ENCODE results near the gene CEP89.
"Not testable (repeated sequence)": the region's sequence is repeated elsewhere in the genome, so short reads cannot be mapped to it uniquely, and the experiment has no call there.

The CEP89 gene

GRCh38 chr19:32869966-32870573 lies 101.7 kb downstream of the CEP89 start:
- no peaks in the 10 kb centered on the region for H3K27me3 ChIP-seq
- no peaks in the 10 kb centered on the region for H3K4me1 ChIP-seq
- TF ChIP-seq, protein P1, sequence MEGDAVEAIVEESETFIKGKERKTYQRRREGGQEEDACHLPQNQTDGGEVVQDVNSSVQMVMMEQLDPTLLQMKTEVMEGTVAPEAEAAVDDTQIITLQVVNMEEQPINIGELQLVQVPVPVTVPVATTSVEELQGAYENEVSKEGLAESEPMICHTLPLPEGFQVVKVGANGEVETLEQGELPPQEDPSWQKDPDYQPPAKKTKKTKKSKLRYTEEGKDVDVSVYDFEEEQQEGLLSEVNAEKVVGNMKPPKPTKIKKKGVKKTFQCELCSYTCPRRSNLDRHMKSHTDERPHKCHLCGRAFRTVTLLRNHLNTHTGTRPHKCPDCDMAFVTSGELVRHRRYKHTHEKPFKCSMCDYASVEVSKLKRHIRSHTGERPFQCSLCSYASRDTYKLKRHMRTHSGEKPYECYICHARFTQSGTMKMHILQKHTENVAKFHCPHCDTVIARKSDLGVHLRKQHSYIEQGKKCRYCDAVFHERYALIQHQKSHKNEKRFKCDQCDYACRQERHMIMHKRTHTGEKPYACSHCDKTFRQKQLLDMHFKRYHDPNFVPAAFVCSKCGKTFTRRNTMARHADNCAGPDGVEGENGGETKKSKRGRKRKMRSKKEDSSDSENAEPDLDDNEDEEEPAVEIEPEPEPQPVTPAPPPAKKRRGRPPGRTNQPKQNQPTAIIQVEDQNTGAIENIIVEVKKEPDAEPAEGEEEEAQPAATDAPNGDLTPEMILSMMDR (IDR thresholded peaks at IDR 0.05): no peak
- H3K27ac ChIP-seq: no peak overlapping the region
- H3K9me3 ChIP-seq: no peaks in the 10 kb centered on the region
- intact Hi-C loops (cut with DNase I; ENCODE audit: low total_unique reads): no loop called here
- no peak overlapping the region for H3K4me3 ChIP-seq
- H3K36me3 ChIP-seq: no peaks in the 10 kb centered on the region
- peak in 1 of 2 donors; percentile 50 for DNase-seq

- peak in 1 of 2 donors; percentile 11 for DNase-seq
- Histone ChIP-seq H3K27ac (no peak within 1 kb of the TSS), H3K36me3 (no peaks in the 10 kb centered on the region), H3K27me3 (no peaks in the 10 kb centered on the region), H3K4me1 (no peaks in the 10 kb centered on the region), H3K9me3 (no peaks in the 10 kb centered on the region), H3K4me3 (no peak within 1 kb of the TSS)
- intact Hi-C loops (cut with DNase I; ENCODE audit: low total_unique reads): no loop called here
- TF ChIP-seq, protein P1 (IDR thresholded peaks at IDR 0.05): no peak
Measured at GRCh38 chr19:32869369-32869965, 102.3 kb downstream of the CEP89 start, which contains the start of gene SLC7A9. SLC7A9 (minus strand) TSS chr19:32869767; CDS start chr19:32868534, 1,233 bp downstream.

DNA sequence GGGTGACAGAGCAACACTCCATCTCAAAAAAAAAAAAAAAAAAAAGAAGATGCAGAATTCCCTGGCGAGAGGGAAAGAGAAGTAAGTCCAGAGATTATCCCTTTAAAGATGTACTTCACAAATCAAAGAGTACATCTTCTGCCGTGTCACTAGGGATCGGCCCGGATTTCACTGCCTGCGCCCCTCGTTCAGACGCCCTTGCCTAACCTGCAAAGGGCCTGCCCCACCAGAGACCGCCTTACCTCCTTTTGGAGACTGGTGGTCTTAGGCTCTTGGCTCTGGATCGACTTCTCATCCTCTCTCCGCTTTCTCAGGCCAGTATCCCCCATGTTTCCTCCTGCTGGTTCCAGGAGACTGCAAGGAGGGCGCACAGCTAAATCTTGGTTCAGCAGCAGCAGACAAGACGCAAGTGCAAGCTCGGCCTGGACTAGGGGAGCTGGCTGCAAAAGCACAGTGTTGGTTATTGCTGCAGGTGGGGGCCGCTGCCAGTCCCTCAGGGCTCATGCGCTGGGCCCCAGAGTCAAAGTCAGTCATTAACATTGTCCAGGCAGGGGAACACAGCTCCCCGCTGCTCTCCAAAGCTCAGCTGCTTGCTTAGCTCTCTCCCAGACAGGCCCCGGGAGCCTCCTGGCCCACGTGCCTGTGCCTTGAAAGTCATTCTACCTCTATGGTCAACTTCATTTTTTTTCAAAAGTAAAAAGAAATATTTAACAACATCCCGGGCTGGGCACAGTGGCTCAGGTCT lies 103.4 kb downstream of the CEP89 start:
- TF ChIP-seq, protein P1 (IDR thresholded peaks at IDR 0.05): no peak
- Histone ChIP-seq H3K27ac (no peak overlapping the region), H3K4me3 (no peak overlapping the region), H3K9me3 (no peaks in the 10 kb centered on the region), H3K36me3 (no peaks in the 10 kb centered on the region), H3K4me1 (no peaks in the 10 kb centered on the region), H3K27me3 (no peaks in the 10 kb centered on the region)
- DNase-seq: peak in 1 of 2 donors; percentile 51
- intact Hi-C loops (cut with DNase I; ENCODE audit: low total_unique reads): no loop called here

- H3K9me3 ChIP-seq; H3K4me1 ChIP-seq; H3K4me3 ChIP-seq; intact Hi-C loops (cut with DNase I; ENCODE audit: low total_unique reads); H3K27ac ChIP-seq; H3K27me3 ChIP-seq; H3K36me3 ChIP-seq: not testable (repeated sequence)
- peak in 1 of 2 donors; percentile 35 for DNase-seq
Measured at GRCh38 chr19:32867436-32867835, 104.3 kb downstream of the CEP89 start.

GRCh38 chr19:32866564-32867265 lies 105.0 kb downstream of the CEP89 start:
- H3K4me1 ChIP-seq: no peaks in the 10 kb centered on the region
- no peak overlapping the region for H3K4me3 ChIP-seq
- no peaks in the 10 kb centered on the region for H3K9me3 ChIP-seq
- H3K27me3 ChIP-seq: no peaks in the 10 kb centered on the region
- H3K36me3 ChIP-seq: no peaks in the 10 kb centered on the region
- H3K27ac ChIP-seq: no peak overlapping the region
- intact Hi-C loops (cut with DNase I; ENCODE audit: low total_unique reads): no loop called here
- DNase-seq: peak in 1 of 2 donors; percentile 31
- TF ChIP-seq, protein P1 (IDR thresholded peaks at IDR 0.05): no peak

Measured in tibial artery (tissue), 4 donors.